Esophagus squamous epithelium (tissue), 4 donors: Measurements from ENCODE around the gene ZNF891. TPM values are rescaled to one million over a fixed set of nuclear protein-coding genes. Genes with fewer than 3 reads are reported as not detected.

Experiments used
- total RNA-seq, 4 donors: library from RNA; depleted of rRNA; stranded (reverse); fragments of >200 nt; gene quantifications; one replicate each; pipeline ENCODE4 v1.1.0, GENCODE V29; 2016

Gene ZNF891
- total RNA-seq, 4 donors from 2014 or later: 0.53 to 3.2 (median 1.2) TPM

Other genes starting within 250 kb of the ZNF891 start
- 10 to 100 TPM; 19.0 to 37.9 (median 35.8) TPM for gene CHFR, start 242.7 kb downstream of the ZNF891 start, total RNA-seq
- 10 to 100 TPM in 1 of 4 donors, 1 to 10 TPM in 3; 3.2 to 10.1 (median 5.1) TPM for gene ZNF605, start 174.0 kb downstream of the ZNF891 start, total RNA-seq
- 10 to 100 TPM in 1 of 4 donors, 1 to 10 TPM in 3; 2.7 to 17.9 (median 5.9) TPM for gene ZNF26, start 143.9 kb downstream of the ZNF891 start, total RNA-seq
- gene ZNF84, start 92.8 kb downstream of the ZNF891 start, total RNA-seq: 10 to 100 TPM in 1 of 4 donors, 1 to 10 TPM in 3; 5.3 to 21.2 (median 6.6) TPM
- 10 to 100 TPM in 2 of 4 donors, 1 to 10 TPM in 2; 3.9 to 17.5 (median 8.7) TPM for gene ZNF140, start 49.4 kb downstream of the ZNF891 start, total RNA-seq
- gene ZNF10, start 353 bp upstream of the ZNF891 start, total RNA-seq: 1 to 10 TPM; 2.2 to 5.9 (median 4.1) TPM
- gene ZNF268, start 51.2 kb upstream of the ZNF891 start, total RNA-seq: 10 to 100 TPM in 3 of 4 donors, 1 to 10 TPM in 1; 9.8 to 21.0 (median 15.7) TPM
- gene ANHX, start 105.6 kb upstream of the ZNF891 start, total RNA-seq: not detected